ENCODE results near the gene STAB2. TPM values are rescaled to one million over a fixed set of nuclear protein-coding genes. Genes with fewer than 3 reads are reported as not detected.

STAB2 gene
- total RNA-seq, 1 experiment from 2014 or later, result not detected

Small RNAs within 50 kb of the gene (small RNA-seq; reads per million reads assigned to genes)
- 0.36 reads per million for gene RF00096

Other genes starting within 250 kb of the STAB2 start
- not detected in 2 replicates for gene C12orf42, start 91.3 kb upstream of the STAB2 start, total RNA-seq (2014; rRNA removed; shearing (Covaris generic); ENCODE audit: low replicate concordance)

Measured in Karpas-422 (cell line).